Muscle layer of colon (tissue), 2 donors: ENCODE results near the gene MALT1.
A peak's percentile ranks its signal among the peaks of the same experiment; 100 is the strongest.

Experiments used
- H3K27ac ChIP-seq: one replicate; pipeline ENCODE4 v1.7.0; 2013; ENCODE audit warnings: low read depth, mild to moderate bottlenecking, low read length, moderate library complexity
- H3K27me3 ChIP-seq, 2 donors: one replicate each; pipeline ENCODE4 v1.7.0; 2013; ENCODE audit warnings: low read length in 2 of 2, mild to moderate bottlenecking in 2 of 2; ENCODE audit not compliant: insufficient read depth in 2 of 2, control insufficient read depth in 1 of 2
- H3K36me3 ChIP-seq: one replicate; pipeline ENCODE4 v1.7.0; 2013; ENCODE audit warnings: mild to moderate bottlenecking, low read length; ENCODE audit not compliant: insufficient read depth
- H3K4me1 ChIP-seq: one replicate; pipeline ENCODE4 v1.7.0; 2013; ENCODE audit warnings: mild to moderate bottlenecking, low read length; ENCODE audit not compliant: insufficient read depth
- H3K4me3 ChIP-seq, 2 donors: one replicate each; pipeline ENCODE4 v1.7.0; 2013; ENCODE audit warnings: low read length in 2 of 2, low read depth in 1 of 2, mild to moderate bottlenecking in 1 of 2, moderate library complexity in 1 of 2
- H3K9ac ChIP-seq: one replicate; pipeline ENCODE4 v1.7.0; 2013; ENCODE audit warnings: low read length
- H3K9me3 ChIP-seq: one replicate; pipeline ENCODE4 v1.7.0; 2013; ENCODE audit warnings: mild to moderate bottlenecking, low read length
- donor health status: abdominal sarcoma.
- donor health status: Adenocarcinoma of cecum.

The MALT1 gene

GRCh38 chr18:58670404-58671110 lies 708 bp upstream of the MALT1 start:
- Histone ChIP-seq H3K9me3 (no peaks in the 10 kb centered on the region), H3K4me3 (peak overlapping the region; percentile 34 to 71), H3K27ac (no peak overlapping the region), H3K27me3 (no peaks in the 10 kb centered on the region), H3K4me1 (peaks cover 6% of the 10 kb centered on the region), H3K9ac (no peak overlapping the region), H3K36me3 (no peaks in the 10 kb centered on the region)

GRCh38 chr18:58671632-58672564 lies 633 bp downstream of the MALT1 start:
- Histone ChIP-seq H3K9me3 (no peaks in the 10 kb centered on the region), H3K9ac (peak overlapping the region; percentile 65), H3K4me1 (peaks cover 6% of the 10 kb centered on the region), H3K27me3 (no peaks in the 10 kb centered on the region), H3K36me3 (no peaks in the 10 kb centered on the region), H3K4me3 (peak overlapping the region; percentile 73 to 79), H3K27ac (peak overlapping the region; percentile 45)

- H3K9ac ChIP-seq, result no peak overlapping the region
- H3K27me3 ChIP-seq, result no peaks in the 10 kb centered on the region
- no peaks in the 10 kb centered on the region for H3K36me3 ChIP-seq
- no peak overlapping the region for H3K27ac ChIP-seq
- peaks cover 6% of the 10 kb centered on the region for H3K4me1 ChIP-seq
- H3K4me3 ChIP-seq, result no peak overlapping the region
- H3K9me3 ChIP-seq, result no peaks in the 10 kb centered on the region
Observed at GRCh38 chr18:58674159-58674558, 2.9 kb downstream of the MALT1 start.

GRCh38 chr18:58674863-58675472 lies 3.7 kb downstream of the MALT1 start:
- Histone ChIP-seq H3K27ac (no peak overlapping the region), H3K4me3 (no peak overlapping the region), H3K9ac (no peak overlapping the region), H3K4me1 (peaks cover 6% of the 10 kb centered on the region), H3K9me3 (no peaks in the 10 kb centered on the region), H3K27me3 (no peaks in the 10 kb centered on the region), H3K36me3 (no peaks in the 10 kb centered on the region)

- Histone ChIP-seq H3K27ac (no peak overlapping the region), H3K9me3 (no peaks in the 10 kb centered on the region), H3K27me3 (no peaks in the 10 kb centered on the region), H3K9ac (no peak overlapping the region), H3K4me3 (no peak overlapping the region), H3K36me3 (no peaks in the 10 kb centered on the region), H3K4me1 (no peaks in the 10 kb centered on the region)
Observed at GRCh38 chr18:58676270-58676669, 5.0 kb downstream of the MALT1 start.

GRCh38 chr18:58682429-58683069 lies 11.3 kb downstream of the MALT1 start:
- Histone ChIP-seq H3K4me3 (no peak overlapping the region), H3K9ac (no peak overlapping the region), H3K27ac (no peak overlapping the region), H3K4me1 (no peaks in the 10 kb centered on the region), H3K27me3 (no peaks in the 10 kb centered on the region), H3K9me3 (no peaks in the 10 kb centered on the region), H3K36me3 (no peaks in the 10 kb centered on the region)

- H3K4me1 ChIP-seq, result no peaks in the 10 kb centered on the region
- no peaks in the 10 kb centered on the region for H3K27me3 ChIP-seq
- H3K9me3 ChIP-seq, result no peaks in the 10 kb centered on the region
- H3K27ac ChIP-seq, result no peak overlapping the region
- no peaks in the 10 kb centered on the region for H3K36me3 ChIP-seq
- H3K4me3 ChIP-seq, result no peak overlapping the region
- no peak overlapping the region for H3K9ac ChIP-seq
Observed at GRCh38 chr18:58687871-58688308, 16.6 kb downstream of the MALT1 start.

- Histone ChIP-seq H3K36me3 (no peaks in the 10 kb centered on the region), H3K9ac (no peak overlapping the region)
Observed at GRCh38 chr18:58690259-58690658, 19.0 kb downstream of the MALT1 start.

GRCh38 chr18:58691256-58691655 lies 20.0 kb downstream of the MALT1 start:
- Histone ChIP-seq H3K4me3 (no peak overlapping the region), H3K9ac (no peak overlapping the region), H3K4me1 (no peaks in the 10 kb centered on the region), H3K27ac (no peak overlapping the region), H3K36me3 (no peaks in the 10 kb centered on the region), H3K9me3 (no peaks in the 10 kb centered on the region), H3K27me3 (no peaks in the 10 kb centered on the region)

More at GRCh38 chr18:58690259-58690658, 19.0 kb downstream of the MALT1 start:
- Histone ChIP-seq H3K4me1 (no peaks in the 10 kb centered on the region), H3K9me3 (no peaks in the 10 kb centered on the region), H3K4me3 (no peak overlapping the region), H3K27me3 (no peaks in the 10 kb centered on the region), H3K27ac (no peak overlapping the region)

- Histone ChIP-seq H3K9me3 (no peaks in the 10 kb centered on the region), H3K27me3 (no peaks in the 10 kb centered on the region), H3K27ac (no peak overlapping the region), H3K9ac (no peak overlapping the region), H3K4me1 (no peaks in the 10 kb centered on the region), H3K4me3 (no peak overlapping the region), H3K36me3 (no peaks in the 10 kb centered on the region)
Observed at GRCh38 chr18:58692422-58693185, 21.3 kb downstream of the MALT1 start.
